Measurements from ENCODE around the gene VEPH1. TPM values are rescaled to one million over a fixed set of nuclear protein-coding genes. Genes with fewer than 3 reads are reported as not detected.

VEPH1 gene
- total RNA-seq, 2 donors from 2014 or later = 15.0 to 30.0 TPM

DNA sequence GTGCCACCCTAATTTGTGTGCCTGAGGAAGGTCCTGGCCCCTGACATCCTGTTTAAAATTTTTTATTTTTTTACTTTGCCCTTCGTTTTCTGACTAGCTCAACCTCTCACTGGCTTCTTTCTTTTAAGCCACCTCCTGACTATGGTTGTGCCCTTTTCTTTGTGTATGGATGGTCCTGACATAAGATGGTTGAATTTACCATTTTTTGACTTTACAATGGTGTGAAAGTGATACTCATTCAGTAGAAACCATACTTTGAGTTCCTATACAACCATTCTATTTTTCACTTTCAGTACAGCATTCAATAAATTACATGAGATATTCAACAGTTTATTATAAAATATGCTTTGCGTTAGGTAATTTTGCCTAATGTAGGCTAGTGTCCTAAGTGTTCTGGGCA lies 140.9 kb downstream of the VEPH1 start:
- Histone ChIP-seq H3K9me3 (no peaks in the 10 kb centered on the region), H3K36me3 (replicated peaks in 1 of 2; ENCODE audit: insufficient read depth in 1 of 2, low read depth in 2 of 2) (no peaks in the 10 kb centered on the region), H3K27me3 (no peaks in the 10 kb centered on the region), H3K4me1 (no peaks in the 10 kb centered on the region), H3K27ac (no peak overlapping the region), H3K4me3 (no peak overlapping the region)
- DNase-seq (no peak), ATAC-seq (no peak)
- intact Hi-C loops (cut with DNase I) = no loop called here
- no peak for TF ChIP-seq POLR2A (IDR thresholded peaks at IDR 0.05)
- TF ChIP-seq, protein P1, sequence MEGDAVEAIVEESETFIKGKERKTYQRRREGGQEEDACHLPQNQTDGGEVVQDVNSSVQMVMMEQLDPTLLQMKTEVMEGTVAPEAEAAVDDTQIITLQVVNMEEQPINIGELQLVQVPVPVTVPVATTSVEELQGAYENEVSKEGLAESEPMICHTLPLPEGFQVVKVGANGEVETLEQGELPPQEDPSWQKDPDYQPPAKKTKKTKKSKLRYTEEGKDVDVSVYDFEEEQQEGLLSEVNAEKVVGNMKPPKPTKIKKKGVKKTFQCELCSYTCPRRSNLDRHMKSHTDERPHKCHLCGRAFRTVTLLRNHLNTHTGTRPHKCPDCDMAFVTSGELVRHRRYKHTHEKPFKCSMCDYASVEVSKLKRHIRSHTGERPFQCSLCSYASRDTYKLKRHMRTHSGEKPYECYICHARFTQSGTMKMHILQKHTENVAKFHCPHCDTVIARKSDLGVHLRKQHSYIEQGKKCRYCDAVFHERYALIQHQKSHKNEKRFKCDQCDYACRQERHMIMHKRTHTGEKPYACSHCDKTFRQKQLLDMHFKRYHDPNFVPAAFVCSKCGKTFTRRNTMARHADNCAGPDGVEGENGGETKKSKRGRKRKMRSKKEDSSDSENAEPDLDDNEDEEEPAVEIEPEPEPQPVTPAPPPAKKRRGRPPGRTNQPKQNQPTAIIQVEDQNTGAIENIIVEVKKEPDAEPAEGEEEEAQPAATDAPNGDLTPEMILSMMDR (IDR thresholded peaks at IDR 0.05) = no peak
- WGBS, 2 donors = 77 to 88% methylated on average over 2 of the region's 2 CpGs

- H3K27me3 ChIP-seq = no peaks in the 10 kb centered on the region
- DNase-seq = no peak
- H3K36me3 ChIP-seq (replicated peaks in 1 of 2; ENCODE audit: insufficient read depth in 1 of 2, low read depth in 2 of 2) = no peaks in the 10 kb centered on the region
- no peak for TF ChIP-seq POLR2A (IDR thresholded peaks at IDR 0.05)
- TF ChIP-seq, protein P1 (IDR thresholded peaks at IDR 0.05) = no peak
- H3K27ac ChIP-seq = no peak overlapping the region
- H3K9me3 ChIP-seq = no peaks in the 10 kb centered on the region
- no peak for ATAC-seq
- intact Hi-C loops (cut with DNase I) = no loop called here
- H3K4me3 ChIP-seq = no peak overlapping the region
- 80 to 84% methylated on average over 2 of the region's 2 CpGs for WGBS, 2 donors
- no peaks in the 10 kb centered on the region for H3K4me1 ChIP-seq
Measured at GRCh38 chr3:157360044-157360443, 143.2 kb downstream of the VEPH1 start.

- TF ChIP-seq POLR2A (IDR thresholded peaks at IDR 0.05) = no peak
- TF ChIP-seq, protein P1 (IDR thresholded peaks at IDR 0.05) = no peak
- Histone ChIP-seq H3K4me1 (no peaks in the 10 kb centered on the region), H3K36me3 (replicated peaks in 1 of 2; ENCODE audit: insufficient read depth in 1 of 2, low read depth in 2 of 2) (no peaks in the 10 kb centered on the region), H3K27ac (no peak overlapping the region), H3K9me3 (no peaks in the 10 kb centered on the region), H3K4me3 (no peak overlapping the region), H3K27me3 (no peaks in the 10 kb centered on the region)
- intact Hi-C loops (cut with DNase I) = no loop called here
- DNase-seq (no peak), ATAC-seq (no peak)
- whole genome bisulfite sequencing, 2 donors = 31 to 56% methylated on average over 1 of the region's 1 CpG
Measured at GRCh38 chr3:157356541-157356940, 146.7 kb downstream of the VEPH1 start.

DNA sequence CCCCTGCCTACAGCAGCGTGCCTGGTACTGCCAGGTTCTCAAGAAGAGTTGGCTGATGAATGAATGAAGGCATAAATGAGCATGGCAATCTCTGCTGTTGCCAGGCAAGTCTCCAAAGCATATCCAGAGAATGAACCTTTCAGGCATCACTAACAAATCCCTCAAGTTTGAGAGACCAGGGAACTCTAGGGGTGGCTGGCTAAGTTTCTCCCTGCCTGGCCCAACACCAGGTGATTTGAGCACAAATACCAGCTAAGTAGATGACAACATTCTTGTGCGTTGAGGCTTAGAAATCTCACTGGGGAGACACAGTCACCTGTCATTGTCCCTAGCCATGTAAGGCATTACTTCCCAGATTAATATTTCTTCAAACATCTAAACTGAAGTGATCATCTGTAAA lies 147.9 kb downstream of the VEPH1 start:
- TF ChIP-seq, protein P1 (IDR thresholded peaks at IDR 0.05) = no peak
- TF ChIP-seq POLR2A (IDR thresholded peaks at IDR 0.05) = no peak
- Histone ChIP-seq H3K9me3 (no peaks in the 10 kb centered on the region), H3K4me1 (no peaks in the 10 kb centered on the region), H3K4me3 (no peak overlapping the region), H3K27me3 (no peaks in the 10 kb centered on the region), H3K36me3 (replicated peaks in 1 of 2; ENCODE audit: insufficient read depth in 1 of 2, low read depth in 2 of 2) (no peaks in the 10 kb centered on the region), H3K27ac (no peak overlapping the region)
- DNase-seq (no peak), ATAC-seq (no peak)
- WGBS, 2 donors = 75 to 80% methylated on average over 2 of the region's 2 CpGs
- intact Hi-C loops (cut with DNase I) = no loop called here

GRCh38 chr3:157354722-157355121 lies 148.5 kb downstream of the VEPH1 start:
- DNase-seq (peak in 1 of 4 donors; percentile 8), ATAC-seq (no peak)
- no peaks in the 10 kb centered on the region for H3K4me1 ChIP-seq
- no peaks in the 10 kb centered on the region for H3K36me3 ChIP-seq (replicated peaks in 1 of 2; ENCODE audit: insufficient read depth in 1 of 2, low read depth in 2 of 2)
- WGBS, 2 donors = 28 to 38% methylated on average over 1 of the region's 1 CpG
- TF ChIP-seq POLR2A (IDR thresholded peaks at IDR 0.05) = no peak
- TF ChIP-seq, protein P1 (IDR thresholded peaks at IDR 0.05) = peak in 4 of 7 experiments; percentile 13 to 43 (median 34)
- H3K9me3 ChIP-seq = no peaks in the 10 kb centered on the region
- intact Hi-C loops (cut with DNase I) = no loop called here
- H3K4me3 ChIP-seq = no peak overlapping the region
- H3K27me3 ChIP-seq = no peaks in the 10 kb centered on the region
- H3K27ac ChIP-seq = no peak overlapping the region

All from body of pancreas (tissue), 4 donors.